Smooth muscle cell of the brain vasculature (primary cell): Measurements from ENCODE around the gene EPS8.

Source experiments
- DNase-seq: peaks from one replicate; pipeline ENCODE4 v3.0.0-alpha.2; 2012; ENCODE audit warnings: low read depth, low spot score

The EPS8 gene

GRCh38 chr12:15605881-15606590 is 183.2 kb downstream of the EPS8 start:
- no peak for DNase-seq

GRCh38 chr12:15603474-15604085 is 185.6 kb downstream of the EPS8 start:
- no peak for DNase-seq

DNA sequence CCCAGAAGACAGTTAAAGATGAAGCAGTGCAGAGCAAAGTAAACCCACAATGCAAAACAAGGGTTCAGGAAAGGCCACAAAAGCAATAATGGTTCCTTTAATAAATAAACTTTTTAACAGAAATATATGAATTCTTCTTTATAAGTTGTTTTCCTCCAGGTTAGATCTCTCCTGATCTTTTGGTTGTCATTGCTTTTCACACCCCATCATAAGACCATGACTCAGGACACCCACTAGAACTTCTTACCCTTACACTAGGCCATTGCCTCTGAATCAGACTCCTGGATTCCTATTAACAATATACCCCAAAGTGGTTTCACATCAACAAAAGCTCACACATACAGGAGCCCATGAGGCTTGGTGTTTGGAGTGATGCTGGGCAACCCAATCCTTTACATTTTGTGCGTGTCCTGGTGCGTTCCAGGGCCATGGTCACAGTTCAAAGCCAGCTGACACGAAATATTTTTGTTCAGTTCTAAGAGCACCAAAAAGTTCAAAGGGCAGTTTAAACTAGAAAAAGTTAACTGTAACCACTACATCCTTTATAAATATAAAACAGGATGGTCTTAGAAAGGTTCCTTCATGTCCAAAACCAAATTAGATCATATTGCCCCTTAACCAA is 187.0 kb downstream of the EPS8 start:
- no peak for DNase-seq

GRCh38 chr12:15601210-15601800 is 187.9 kb downstream of the EPS8 start:
- no peak for DNase-seq

- no peak for DNase-seq
Measured at GRCh38 chr12:15600223-15600935, 188.8 kb downstream of the EPS8 start.

- peak; percentile 59 for DNase-seq
Measured at GRCh38 chr12:15599266-15600037, 189.7 kb downstream of the EPS8 start.

- no peak for DNase-seq
Measured at GRCh38 chr12:15597125-15597830, 191.9 kb downstream of the EPS8 start.

- no peak for DNase-seq
Measured at GRCh38 chr12:15596174-15596573, 193.0 kb downstream of the EPS8 start.

DNA sequence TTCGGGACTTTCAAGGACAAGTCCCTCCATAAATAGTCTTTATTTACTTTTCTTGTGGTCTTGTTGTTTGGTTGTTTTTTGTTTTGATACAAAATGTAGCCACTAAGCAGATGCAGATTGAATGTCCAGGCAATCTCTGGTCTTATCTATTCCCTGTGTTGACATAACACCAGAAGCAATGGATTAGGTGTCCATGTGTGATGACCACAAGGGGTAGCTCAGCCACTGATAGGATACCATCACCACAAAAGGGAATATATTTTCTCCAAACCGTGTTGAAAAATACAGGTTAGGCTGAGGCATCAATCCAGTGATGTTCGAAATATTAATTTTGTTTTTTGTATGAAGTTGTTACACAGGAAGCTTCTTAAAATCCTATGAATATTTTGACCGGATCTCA is 196.3 kb downstream of the EPS8 start:
- DNase-seq: no peak

- no peak for DNase-seq
Measured at GRCh38 chr12:15591811-15592210, 197.4 kb downstream of the EPS8 start.

- peak; percentile 44 for DNase-seq
Measured at GRCh38 chr12:15590180-15590826, 198.9 kb downstream of the EPS8 start.

DNA sequence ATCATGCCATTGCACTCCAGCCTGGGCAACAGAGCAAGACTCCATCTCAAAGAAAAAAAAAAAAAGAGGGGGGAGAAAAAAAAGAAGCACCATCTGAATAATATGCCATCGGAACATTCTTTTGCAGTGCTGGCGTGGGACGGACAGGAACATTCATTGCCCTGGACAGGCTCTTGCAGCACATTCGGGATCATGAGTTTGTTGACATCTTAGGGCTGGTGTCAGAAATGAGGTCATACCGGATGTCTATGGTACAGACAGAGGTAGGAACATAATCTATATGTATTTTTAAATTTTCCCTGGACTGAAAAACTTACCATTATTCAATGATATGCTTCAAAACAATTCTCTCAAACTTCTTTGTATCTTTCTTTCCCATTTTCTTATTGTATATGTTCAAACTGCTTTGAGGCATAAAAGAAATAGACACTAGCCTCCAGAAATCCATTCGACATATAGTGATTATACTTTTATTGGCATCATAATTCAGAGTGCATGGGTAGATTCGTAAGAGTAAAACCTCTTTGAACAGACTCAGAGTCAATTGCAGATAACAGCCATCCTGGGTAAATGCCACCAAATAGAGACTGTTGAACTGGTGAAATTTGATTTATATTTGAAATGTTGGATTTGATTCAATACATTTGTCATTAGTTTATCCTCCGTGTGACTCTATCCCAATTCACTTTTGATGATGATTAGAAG is 199.7 kb downstream of the EPS8 start:
- no peak for DNase-seq

DNA sequence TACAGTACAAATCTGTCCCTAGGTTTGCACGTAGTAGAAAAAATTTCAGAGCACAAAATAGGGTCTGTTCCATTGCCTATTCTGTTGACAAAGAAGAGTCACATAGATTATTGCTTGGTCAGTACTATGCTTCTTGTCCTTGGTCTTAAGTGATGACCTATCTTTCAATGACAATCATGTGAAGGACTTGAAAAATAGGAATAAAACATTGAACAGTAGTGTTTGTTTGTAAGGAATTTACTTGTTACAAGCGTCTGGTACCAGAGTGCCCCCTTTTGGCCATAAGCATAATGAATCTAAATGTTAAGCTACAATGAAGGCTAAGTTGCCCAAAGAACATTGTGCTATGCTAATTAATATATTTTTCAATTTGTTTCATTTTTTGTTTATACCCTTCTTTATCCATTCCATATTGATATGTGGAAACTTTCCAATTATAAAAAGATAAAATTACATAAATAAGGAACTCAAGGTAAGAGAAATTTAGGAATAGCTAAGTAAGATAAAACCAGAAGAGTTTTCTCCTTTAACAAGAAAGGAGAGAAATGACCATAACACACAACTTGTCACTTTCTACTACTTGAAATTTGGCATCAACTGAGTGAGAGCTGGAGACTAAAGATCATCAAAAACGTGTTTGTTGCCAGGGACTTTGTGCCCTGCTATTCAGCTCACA is 204.7 kb downstream of the EPS8 start:
- DNase-seq: peak; percentile 58

- no peak for DNase-seq
Measured at GRCh38 chr12:15583804-15584203, 205.4 kb downstream of the EPS8 start.

DNA sequence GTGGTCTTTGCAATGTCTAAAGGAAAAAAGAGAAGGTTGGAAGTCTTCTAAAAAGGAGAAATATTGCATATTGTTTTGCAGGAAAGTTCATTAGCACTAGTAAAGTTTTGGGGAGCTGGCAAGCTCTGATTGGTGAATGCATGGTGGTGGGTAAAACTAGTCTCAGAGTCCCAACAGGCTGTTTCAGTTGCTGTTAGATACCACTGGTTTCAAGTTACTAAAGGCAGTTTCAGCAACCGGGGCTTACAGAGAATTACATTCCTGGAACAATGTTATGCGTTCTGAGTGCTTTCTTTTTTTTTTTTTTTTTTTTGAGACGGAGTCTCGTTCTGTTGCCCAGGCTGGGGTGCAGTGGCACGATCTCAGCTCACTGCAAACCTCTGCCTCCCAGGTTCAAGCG is 208.2 kb downstream of the EPS8 start:
- no peak for DNase-seq

- DNase-seq: no peak
Measured at GRCh38 chr12:15580431-15580830, 208.8 kb downstream of the EPS8 start.

- DNase-seq: no peak
Measured at GRCh38 chr12:15575671-15576541, 213.3 kb downstream of the EPS8 start.

GRCh38 chr12:15574353-15574752 is 214.8 kb downstream of the EPS8 start:
- DNase-seq: no peak
